Astrocyte of the spinal cord (primary cell): ENCODE data around the gene FGD4.

Experiments used
- DNase-seq: peaks from one replicate; pipeline ENCODE4 v3.0.0; 2011; ENCODE audit warnings: low read depth, low spot score
- H3K4me3 ChIP-seq: 2 replicates; pipeline ENCODE4 v1.5.1; 2011; ENCODE audit warnings: low read depth, mild to moderate bottlenecking, low read length, moderate library complexity
- in situ Hi-C: cut with HindIII; loops from 2 replicates; pipeline ENCODE4 v1.10.0; 2017; ENCODE audit warnings: low sequenced_read_pairs
- TF ChIP-seq, protein P1 (sequence below): IDR thresholded peaks from 2 replicates; pipeline ENCODE4 v1.5.1; 2012; ENCODE audit warnings: low read depth, mild to moderate bottlenecking, low read length, inconsistent platforms

FGD4 gene

DNA sequence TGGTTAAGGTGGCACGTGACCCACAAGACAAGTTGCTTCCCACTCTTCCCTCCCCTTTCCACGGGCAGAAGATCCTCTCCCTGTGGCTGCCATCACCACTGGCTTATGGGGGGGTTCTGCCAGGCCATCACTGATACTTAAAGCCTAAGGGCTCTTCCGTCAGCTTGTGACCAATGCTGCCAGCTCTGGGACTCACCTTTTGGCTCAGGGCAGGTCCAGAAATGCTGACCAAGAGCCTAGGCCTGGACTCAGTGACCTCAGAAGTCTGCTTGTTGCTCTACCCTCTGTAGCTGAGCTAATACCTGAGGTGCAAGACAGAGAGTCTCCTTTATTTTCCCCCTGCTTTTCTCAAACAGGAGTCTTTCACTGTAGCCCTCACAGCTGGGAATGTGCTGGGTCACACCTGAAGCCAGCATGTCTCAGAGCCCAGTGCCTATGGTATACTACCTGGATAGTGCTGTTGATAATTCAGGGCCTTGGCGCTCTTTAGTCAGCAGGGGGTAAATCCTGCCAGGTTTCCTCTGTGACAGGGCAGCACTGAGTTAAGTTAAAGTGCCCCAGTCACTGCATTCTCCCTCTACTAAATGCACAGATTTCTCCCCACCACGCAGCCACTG, 19.7 kb downstream of the FGD4 start:
- H3K4me3 ChIP-seq: no peak overlapping the region
- in situ Hi-C loops: no loop called here
- DNase-seq: no peak
- TF ChIP-seq, protein P1, sequence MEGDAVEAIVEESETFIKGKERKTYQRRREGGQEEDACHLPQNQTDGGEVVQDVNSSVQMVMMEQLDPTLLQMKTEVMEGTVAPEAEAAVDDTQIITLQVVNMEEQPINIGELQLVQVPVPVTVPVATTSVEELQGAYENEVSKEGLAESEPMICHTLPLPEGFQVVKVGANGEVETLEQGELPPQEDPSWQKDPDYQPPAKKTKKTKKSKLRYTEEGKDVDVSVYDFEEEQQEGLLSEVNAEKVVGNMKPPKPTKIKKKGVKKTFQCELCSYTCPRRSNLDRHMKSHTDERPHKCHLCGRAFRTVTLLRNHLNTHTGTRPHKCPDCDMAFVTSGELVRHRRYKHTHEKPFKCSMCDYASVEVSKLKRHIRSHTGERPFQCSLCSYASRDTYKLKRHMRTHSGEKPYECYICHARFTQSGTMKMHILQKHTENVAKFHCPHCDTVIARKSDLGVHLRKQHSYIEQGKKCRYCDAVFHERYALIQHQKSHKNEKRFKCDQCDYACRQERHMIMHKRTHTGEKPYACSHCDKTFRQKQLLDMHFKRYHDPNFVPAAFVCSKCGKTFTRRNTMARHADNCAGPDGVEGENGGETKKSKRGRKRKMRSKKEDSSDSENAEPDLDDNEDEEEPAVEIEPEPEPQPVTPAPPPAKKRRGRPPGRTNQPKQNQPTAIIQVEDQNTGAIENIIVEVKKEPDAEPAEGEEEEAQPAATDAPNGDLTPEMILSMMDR: no peak

DNA sequence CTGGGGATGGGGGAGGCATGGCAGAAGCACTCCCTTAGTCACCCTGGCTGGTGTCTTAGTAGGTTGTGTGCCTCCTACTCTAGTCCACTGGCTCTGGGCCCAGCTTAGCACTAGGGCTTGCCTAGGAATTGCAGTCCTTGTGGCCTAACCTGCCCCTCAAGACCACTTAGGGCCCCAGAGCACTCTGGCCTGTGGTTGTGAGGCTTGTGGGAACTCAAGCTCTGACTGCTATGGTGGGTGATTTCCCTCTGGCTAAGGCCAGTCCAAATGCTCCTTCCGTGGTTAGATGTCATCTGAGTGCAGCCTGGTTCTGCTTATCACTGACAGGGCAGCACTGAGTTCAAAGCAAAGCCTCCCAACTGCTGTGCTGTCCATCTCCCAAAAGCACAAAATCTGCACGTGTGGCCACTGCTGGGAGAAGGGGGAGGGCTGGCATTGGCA, 20.2 kb downstream of the FGD4 start:
- H3K4me3 ChIP-seq: no peak overlapping the region
- in situ Hi-C loops: no loop called here
- DNase-seq: peak; percentile 40
- TF ChIP-seq, protein P1: no peak

DNA sequence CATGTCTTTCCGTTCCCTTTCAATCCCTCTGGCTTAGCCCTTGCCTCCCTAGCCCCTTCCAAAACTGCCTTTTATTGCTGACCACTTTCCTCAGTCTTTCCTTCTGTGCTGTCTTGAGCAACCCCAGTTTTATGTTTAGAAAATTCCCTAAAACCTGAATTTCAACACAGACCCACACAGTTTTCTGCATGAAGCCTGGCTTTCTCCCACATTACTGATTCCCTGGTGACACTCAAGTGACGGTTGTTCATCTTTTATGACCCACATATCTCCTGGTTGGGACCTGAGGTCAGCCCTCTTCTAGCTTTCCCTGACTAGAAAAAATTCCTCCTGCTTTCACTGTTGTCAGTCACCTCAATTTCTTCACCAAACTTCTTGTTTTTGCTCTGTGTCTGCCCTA, 21.0 kb downstream of the FGD4 start:
- TF ChIP-seq, protein P1: no peak
- H3K4me3 ChIP-seq: no peak overlapping the region
- in situ Hi-C loops: no loop called here
- DNase-seq: no peak

DNA sequence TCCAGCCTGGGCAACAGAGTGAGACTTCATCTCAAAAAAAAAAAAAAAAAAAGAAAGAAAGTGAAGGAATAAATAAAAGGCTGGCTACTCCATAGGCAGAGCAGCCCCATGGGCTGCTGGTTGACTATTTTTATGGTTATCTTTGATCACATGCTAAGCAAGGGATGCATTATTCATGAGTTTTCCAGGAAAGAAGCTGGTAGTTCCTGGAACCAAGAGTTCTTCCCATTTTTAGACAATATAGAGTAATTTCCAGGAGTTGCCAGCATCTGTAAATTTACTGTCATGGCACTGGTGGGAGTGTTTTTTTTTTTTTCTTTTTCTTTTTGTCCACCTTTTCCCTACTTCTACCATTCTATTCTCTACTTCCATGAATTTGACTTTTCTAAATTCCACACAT, 24.2 kb downstream of the FGD4 start:
- TF ChIP-seq, protein P1: no peak
- DNase-seq: no peak
- H3K4me3 ChIP-seq: no peak overlapping the region
- in situ Hi-C loops: no loop called here

DNA sequence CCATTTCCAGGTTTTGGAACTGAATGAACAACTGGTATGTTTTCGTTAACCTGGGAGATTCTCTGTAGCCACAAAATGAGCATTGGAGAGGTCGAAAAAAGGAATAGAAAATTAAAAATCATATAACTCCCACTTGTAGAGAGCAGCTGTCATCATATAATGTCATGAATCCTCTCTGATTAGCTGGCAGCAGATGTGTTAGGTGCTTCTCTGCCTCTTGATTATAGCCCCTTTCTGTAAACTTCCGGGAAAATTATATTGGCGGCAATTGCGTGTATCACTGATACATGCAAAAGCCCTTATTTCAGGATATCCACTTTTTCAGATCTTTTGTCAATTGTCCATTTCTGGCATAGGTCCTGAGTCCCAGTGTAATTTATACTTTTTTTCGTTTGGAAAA, 31.7 kb downstream of the FGD4 start:
- DNase-seq: no peak

DNA sequence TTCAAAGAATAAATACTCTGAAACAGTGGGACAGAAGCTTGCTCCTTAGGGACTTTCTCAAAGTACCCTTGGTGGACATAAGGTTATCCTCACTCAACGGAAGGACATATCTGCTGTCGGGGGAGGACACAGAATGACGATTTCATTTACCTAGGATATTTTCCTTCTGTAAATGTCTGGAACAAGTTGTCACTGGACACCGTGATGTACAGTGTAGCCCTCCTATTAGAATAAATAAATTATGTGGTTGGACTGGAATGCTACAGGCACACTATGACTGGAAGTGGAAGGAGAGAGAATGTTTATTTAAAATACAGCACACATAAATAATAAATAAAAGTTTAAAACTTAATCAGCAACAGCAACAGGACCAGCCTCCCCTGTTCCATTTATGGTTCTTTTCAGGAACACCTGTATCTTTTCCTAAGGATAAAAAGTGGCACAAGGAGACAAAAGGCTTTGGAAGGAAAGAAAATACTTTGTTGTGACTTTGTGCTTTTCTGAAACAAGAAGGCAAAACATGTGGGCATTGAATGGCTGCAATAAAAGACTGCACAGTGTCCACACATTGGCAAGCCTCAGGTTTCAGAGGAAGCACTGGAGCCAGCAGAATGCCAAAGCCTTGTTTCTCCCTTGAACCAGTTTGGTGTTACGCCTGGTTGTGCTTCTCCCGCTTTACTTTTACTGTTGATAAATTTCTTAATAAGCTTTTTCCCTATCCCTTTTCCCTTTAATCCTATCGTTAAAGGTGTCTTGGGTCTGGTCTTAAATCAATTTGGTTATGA, 36.8 kb downstream of the FGD4 start:
- H3K4me3 ChIP-seq: no peak overlapping the region
- in situ Hi-C loops: no loop called here
- DNase-seq: peak; percentile 56
- TF ChIP-seq, protein P1: no peak

More for the DNA sequence above, 31.7 kb downstream of the FGD4 start:
- TF ChIP-seq, protein P1: no peak
- no peak overlapping the region for H3K4me3 ChIP-seq
- in situ Hi-C loops: no loop called here
